Right renal cortex interstitium (tissue), 3 donors: Measurements from ENCODE around the gene KXD1. TPM values are rescaled to one million over a fixed set of nuclear protein-coding genes. Genes with fewer than 3 reads are reported as not detected.
"Not testable (repeated sequence)": the region's sequence is repeated elsewhere in the genome, so short reads cannot be mapped to it uniquely, and the experiment has no call there.

Experiments used
- DNase-seq, 3 donors: peaks; one replicate each; pipeline ENCODE4 v3.0.0-alpha.2; 2013; ENCODE audit warnings: low read depth in 3 of 3, low spot score in 2 of 3
- polyA plus RNA-seq, 3 donors: library from polyadenylated mRNA; unstranded; fragments of 120-200 nt; gene quantifications; one replicate each; pipeline ENCODE4 v1.2.1, GENCODE V29; 2013; ENCODE audit not compliant: insufficient read length in 3 of 3

The KXD1 gene
- polyA plus RNA-seq, 3 donors: 50.3 to 56.0 (median 51.8) TPM

- DNase-seq: no peak
Observed at GRCh38 chr19:18597809-18598660, 40.4 kb downstream of the KXD1 start.

- no peak for DNase-seq
Observed at GRCh38 chr19:18599485-18599884, 41.8 kb downstream of the KXD1 start.

GRCh38 chr19:18600692-18601397 lies 43.2 kb downstream of the KXD1 start:
- not testable (repeated sequence) for DNase-seq

- DNase-seq: no peak
Observed at GRCh38 chr19:18601875-18602274, 44.2 kb downstream of the KXD1 start.

GRCh38 chr19:18603255-18603957 lies 45.7 kb downstream of the KXD1 start:
- no peak for DNase-seq

GRCh38 chr19:18603958-18604819 lies 46.5 kb downstream of the KXD1 start:
- DNase-seq: no peak

- DNase-seq: no peak
Observed at GRCh38 chr19:18604820-18605159, 47.1 kb downstream of the KXD1 start.

GRCh38 chr19:18605196-18605545 lies 47.5 kb downstream of the KXD1 start:
- no peak for DNase-seq

GRCh38 chr19:18605546-18606280 lies 48.0 kb downstream of the KXD1 start:
- no peak for DNase-seq

GRCh38 chr19:18606281-18607225 lies 48.9 kb downstream of the KXD1 start, which contains the start of gene CRLF1:
Gene CRLF1, minus strand, starts transcription at chr19:18606799. Its CDS starts 143 bp downstream, at chr19:18606656.
- no peak for DNase-seq

- DNase-seq: no peak
Observed at GRCh38 chr19:18607226-18608101, 49.8 kb downstream of the KXD1 start.

GRCh38 chr19:18608102-18608804 lies 50.6 kb downstream of the KXD1 start:
- DNase-seq: no peak

- DNase-seq: no peak
Observed at GRCh38 chr19:18608805-18609716, 51.4 kb downstream of the KXD1 start.

- DNase-seq: no peak
Observed at GRCh38 chr19:18609717-18610051, 52.0 kb downstream of the KXD1 start.

GRCh38 chr19:18610245-18610555 lies 52.5 kb downstream of the KXD1 start:
- no peak for DNase-seq

GRCh38 chr19:18610556-18611326 lies 53.1 kb downstream of the KXD1 start:
- DNase-seq: no peak
